Ovary (tissue), 9 donors: ENCODE results near the gene ADAMTSL3. TPM values are rescaled to one million over a fixed set of nuclear protein-coding genes. Genes with fewer than 3 reads are reported as not detected.

ENCODE experiments used
- DNase-seq, 5 donors: peaks; one replicate each; pipeline ENCODE4 v3.0.0-alpha.2; 2019 to 2020
- H3K27ac ChIP-seq, 2 donors: fragments of 200-600 bp; one replicate each; pipeline versions ENCODE4 v1.5.1 to v1.8.0; 2019 to 2022
- H3K27me3 ChIP-seq: fragments of 200-600 bp; one replicate; pipeline ENCODE4 v1.8.0; 2022
- H3K36me3 ChIP-seq: fragments of 200-600 bp; sonication (generic); one replicate; pipeline ENCODE4 v1.5.1; 2019
- H3K4me1 ChIP-seq: one replicate; pipeline ENCODE4 v1.8.1; 2013; ENCODE audit warnings: mild to moderate bottlenecking, moderate library complexity; ENCODE audit not compliant: insufficient read depth
- H3K4me3 ChIP-seq: fragments of 200-600 bp; sonication (generic); one replicate; pipeline ENCODE4 v1.5.1; 2017
- H3K9me3 ChIP-seq, 2 donors: fragments of 200-600 bp in 1 of 2; sonication (generic) in 1 of 2; one replicate each; pipeline versions ENCODE4 v1.5.1 to v1.8.1; 2013 to 2019; ENCODE audit warnings: mild to moderate bottlenecking in 1 of 2, moderate library complexity in 1 of 2
- EP300 ChIP-seq: sonication (generic); formaldehyde crosslinking; IDR thresholded peaks from one replicate; pipeline ENCODE4 v1.6.1; 2017; ENCODE audit warnings: antibody characterized with exemption
- POLR2A ChIP-seq: fragments of 450-650 bp; IDR thresholded peaks from one replicate; pipeline ENCODE4 v1.6.1; 2017; ENCODE audit warnings: antibody characterized with exemption, mild to moderate bottlenecking, moderate library complexity
- WGBS, 3 donors: extraction: QIAGEN DNeasy Blood & Tissue Kit in 1 of 3; methylation state at CpG; one replicate each; pipeline versions ENCODE4 v1.1.5 to v1.1.7; 2013 to 2017; 5-methylcytosine and 5-hydroxymethylcytosine counted together
- intact Hi-C, 4 donors: fragments of 100-400 bp; cut with DNase I; formaldehyde crosslinking; loops; one replicate each; pipeline versions ENCODE4 v1.11.0 to v1.15.1; 2022 to 2023
- polyA plus RNA-seq, 2 donors: library from polyadenylated mRNA; stranded (reverse); fragments of 200-250 nt in 1 of 2; fragments of 350-450 nt in 1 of 2; fragmentation: Illumina TruSeq in 1 of 2; extraction: RNeasy Lipid Tissue Mini Kit (QIAGEN cat#74804) in 1 of 2; gene quantifications; one replicate each; pipeline ENCODE4 v1.2.3, GENCODE V29; 2013 to 2014
- total RNA-seq, 7 donors: library from RNA; depleted of rRNA in 2 of 7; stranded (reverse); fragments of >200 nt in 2 of 7; fragmentation: NEBNext Ultra II Directional in 3 of 7; extraction: Animal tissue kit (Norgen Biotek cat#: 25700) in 3 of 7; gene quantifications; one replicate each; pipeline versions ENCODE4 v1.1.0 to v1.2.4, GENCODE V29; 2016 to 2023
- TF ChIP-seq, protein P1 (sequence below), 3 donors: fragments of 450-650 bp in 2 of 3; fragments of 200-600 bp in 1 of 3; IDR thresholded peaks; one replicate each; pipeline versions ENCODE4 v1.5.1 to v1.8.0; 2016 to 2022; ENCODE audit warnings: antibody characterized with exemption in 3 of 3, mild to moderate bottlenecking in 1 of 3
- donor health status: DM: no; HTN: no; CAD: no; lungs with moderate emphysema.
- donor health status: DM: no; HTN: no; CAD: no.
- donor health status: Bipolar disorder and iron deficiency.
- donor health status: DM: yes; HTN: yes; CAD: no.
- donor health status: DM: no; HTN: no; CAD: no.
- donor health status: DM: yes; HTN: yes; CAD: no.

Gene ADAMTSL3
- total and polyA plus RNA-seq, 9 donors, result 0.96 to 9.0 (median 3.7) TPM

DNA sequence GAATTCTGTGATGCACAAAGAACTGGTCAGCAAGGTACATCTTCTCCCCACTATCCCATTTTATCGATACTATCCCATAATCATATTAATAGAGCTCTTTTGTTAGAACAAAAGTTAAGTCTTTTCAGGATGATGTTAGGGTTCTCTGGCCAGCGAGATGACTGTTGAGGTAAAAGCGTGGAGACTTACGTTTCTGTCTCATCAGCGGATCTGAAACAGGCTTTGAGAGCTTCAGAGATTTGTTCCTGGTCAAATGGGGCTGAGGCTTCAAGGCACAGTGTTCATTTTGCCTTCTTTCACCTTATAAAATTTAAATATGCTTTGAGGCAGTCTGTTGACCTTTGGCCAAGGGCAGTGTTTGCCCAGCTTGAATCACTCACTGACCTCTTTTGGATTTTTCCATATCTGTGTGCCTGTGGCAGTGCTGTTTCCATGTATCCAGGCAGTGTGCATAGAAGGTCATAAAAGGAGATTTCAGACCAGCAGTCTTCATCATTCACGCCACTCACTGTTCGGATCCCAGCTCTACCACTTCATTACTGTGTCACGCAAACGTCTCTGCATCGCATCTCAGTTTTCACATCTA is 3.1 kb downstream of the ADAMTSL3 start:
- no peak for DNase-seq
- Histone ChIP-seq H3K27me3 (no peaks in the 10 kb centered on the region), H3K4me1 (peaks cover 2% of the 10 kb centered on the region), H3K9me3 (no peaks in the 10 kb centered on the region), H3K27ac (no peak overlapping the region), H3K36me3 (no peaks in the 10 kb centered on the region), H3K4me3 (no peak overlapping the region)
- intact Hi-C loops, result no loop called here
- WGBS, 3 donors, result 94 to 97% (median 95%) methylated on average over 10 of the region's 10 CpGs
- TF ChIP-seq POLR2A, result no peak
- TF ChIP-seq, protein P1, sequence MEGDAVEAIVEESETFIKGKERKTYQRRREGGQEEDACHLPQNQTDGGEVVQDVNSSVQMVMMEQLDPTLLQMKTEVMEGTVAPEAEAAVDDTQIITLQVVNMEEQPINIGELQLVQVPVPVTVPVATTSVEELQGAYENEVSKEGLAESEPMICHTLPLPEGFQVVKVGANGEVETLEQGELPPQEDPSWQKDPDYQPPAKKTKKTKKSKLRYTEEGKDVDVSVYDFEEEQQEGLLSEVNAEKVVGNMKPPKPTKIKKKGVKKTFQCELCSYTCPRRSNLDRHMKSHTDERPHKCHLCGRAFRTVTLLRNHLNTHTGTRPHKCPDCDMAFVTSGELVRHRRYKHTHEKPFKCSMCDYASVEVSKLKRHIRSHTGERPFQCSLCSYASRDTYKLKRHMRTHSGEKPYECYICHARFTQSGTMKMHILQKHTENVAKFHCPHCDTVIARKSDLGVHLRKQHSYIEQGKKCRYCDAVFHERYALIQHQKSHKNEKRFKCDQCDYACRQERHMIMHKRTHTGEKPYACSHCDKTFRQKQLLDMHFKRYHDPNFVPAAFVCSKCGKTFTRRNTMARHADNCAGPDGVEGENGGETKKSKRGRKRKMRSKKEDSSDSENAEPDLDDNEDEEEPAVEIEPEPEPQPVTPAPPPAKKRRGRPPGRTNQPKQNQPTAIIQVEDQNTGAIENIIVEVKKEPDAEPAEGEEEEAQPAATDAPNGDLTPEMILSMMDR (IDR thresholded peaks at IDR 0.05), result no peak

DNA sequence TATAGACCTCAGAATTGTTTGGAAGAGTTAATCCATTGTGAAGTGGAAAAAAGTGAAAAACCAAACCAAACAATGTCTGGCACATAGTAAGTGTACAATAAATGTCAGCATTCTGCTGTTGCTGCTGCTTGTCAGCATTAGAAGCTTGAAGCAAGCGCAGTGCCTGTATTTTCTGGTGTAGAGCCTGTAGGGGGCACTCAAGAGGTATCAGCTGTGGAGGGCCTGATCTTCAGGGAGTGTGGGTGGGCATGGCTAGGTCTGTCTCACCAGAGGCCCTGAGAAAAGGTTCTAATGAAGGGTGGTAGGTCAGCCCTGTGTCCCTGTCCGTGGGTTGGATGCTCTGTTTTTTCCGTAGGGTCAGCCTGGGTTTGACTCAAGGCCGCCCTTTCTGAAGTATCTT is 3.6 kb downstream of the ADAMTSL3 start:
- Histone ChIP-seq H3K4me3 (no peak overlapping the region), H3K27me3 (no peaks in the 10 kb centered on the region), H3K4me1 (peaks cover 2% of the 10 kb centered on the region), H3K9me3 (no peaks in the 10 kb centered on the region), H3K36me3 (no peaks in the 10 kb centered on the region), H3K27ac (no peak overlapping the region)
- intact Hi-C loops, result no loop called here
- 89 to 96% (median 94%) methylated on average over 4 of the region's 4 CpGs for WGBS, 3 donors
- TF ChIP-seq EP300, result no peak
- TF ChIP-seq, protein P1 (IDR thresholded peaks at IDR 0.05), result no peak
- TF ChIP-seq POLR2A, result no peak
- DNase-seq, result no peak

DNA sequence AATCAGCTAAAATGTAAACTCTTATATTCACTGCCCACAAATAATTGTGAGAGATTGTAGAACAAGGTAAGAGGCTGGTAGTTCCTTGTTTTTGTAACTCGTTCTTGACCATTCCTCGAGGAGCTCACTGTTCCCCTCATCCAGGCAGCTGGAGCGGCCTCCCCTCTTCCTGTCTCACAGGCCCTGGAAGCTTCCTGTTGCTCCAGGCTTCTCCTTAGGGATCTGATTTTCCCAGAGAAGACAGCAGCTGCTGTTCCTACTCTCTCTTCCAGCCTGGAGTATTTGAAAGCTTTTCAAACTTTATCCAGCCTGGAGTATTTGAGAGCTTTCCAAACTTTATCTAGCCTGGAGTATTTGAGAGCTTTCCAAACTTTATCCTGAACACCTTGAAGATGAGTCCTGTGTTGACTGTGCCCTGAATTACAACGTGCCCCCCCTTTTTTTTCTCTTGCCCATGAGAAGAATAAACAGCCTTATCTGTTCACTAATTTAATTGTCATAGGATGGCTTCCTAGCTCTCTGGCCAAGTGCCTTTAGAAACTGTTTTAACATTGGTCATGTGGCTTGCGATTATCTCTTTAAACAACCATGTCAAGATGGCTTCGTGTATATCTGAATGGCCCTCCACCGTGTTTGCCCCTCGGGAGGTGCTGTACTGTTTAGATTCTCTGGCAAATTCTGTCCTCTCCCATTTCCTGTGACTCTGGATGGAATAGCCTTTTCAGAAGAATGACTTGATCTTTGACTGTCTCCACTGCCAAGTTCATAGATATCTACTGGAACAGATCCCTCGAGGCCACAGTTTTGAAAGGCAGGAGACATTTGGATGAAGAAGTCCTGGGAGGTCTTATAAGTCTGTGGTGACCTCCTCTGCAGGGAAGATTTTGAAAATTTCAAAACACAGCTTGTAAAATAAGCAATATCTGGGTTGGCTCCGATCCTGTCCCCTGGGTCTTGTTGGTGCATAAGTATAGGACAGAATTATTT is 4.8 kb downstream of the ADAMTSL3 start:
- TF ChIP-seq EP300, result no peak
- TF ChIP-seq, protein P1 (IDR thresholded peaks at IDR 0.05), result no peak
- no peak for TF ChIP-seq POLR2A
- peaks cover 2% of the 10 kb centered on the region for H3K4me1 ChIP-seq
- WGBS, 3 donors, result 37 to 49% (median 37%) methylated on average over 10 of the region's 10 CpGs
- no peaks in the 10 kb centered on the region for H3K27me3 ChIP-seq
- DNase-seq, result peak in 1 of 5 donors; percentile 48
- H3K36me3 ChIP-seq, result no peaks in the 10 kb centered on the region
- intact Hi-C loops, result no loop called here
- no peak overlapping the region for H3K4me3 ChIP-seq
- H3K27ac ChIP-seq, result no peak overlapping the region
- no peaks in the 10 kb centered on the region for H3K9me3 ChIP-seq

DNA sequence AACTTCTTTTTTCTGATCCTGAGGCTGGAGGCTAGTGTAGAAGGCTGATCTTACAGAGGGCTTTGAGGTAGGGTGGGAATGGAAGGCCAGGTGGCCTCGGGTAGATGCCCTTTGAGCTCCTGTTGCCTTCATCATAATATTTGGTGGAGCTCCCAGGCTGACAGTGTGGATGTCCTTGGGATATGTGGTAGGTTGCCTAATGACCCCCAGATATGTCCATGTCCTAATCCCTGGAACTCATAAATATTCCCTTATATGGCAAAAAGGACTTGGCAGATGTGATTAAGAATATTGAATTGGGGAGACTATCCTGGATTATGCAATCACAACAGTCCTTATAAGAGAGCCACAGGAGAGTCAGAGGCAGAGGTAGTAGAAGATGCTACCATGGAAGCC is 5.5 kb downstream of the ADAMTSL3 start:
- Histone ChIP-seq H3K9me3 (no peaks in the 10 kb centered on the region), H3K36me3 (no peaks in the 10 kb centered on the region), H3K27ac (no peak overlapping the region), H3K4me1 (peaks cover 2% of the 10 kb centered on the region), H3K27me3 (no peaks in the 10 kb centered on the region), H3K4me3 (no peak overlapping the region)
- TF ChIP-seq POLR2A (no peak), EP300 (no peak)
- TF ChIP-seq, protein P1 (IDR thresholded peaks at IDR 0.05), result no peak
- DNase-seq, result no peak
- WGBS, 3 donors, result 61 to 80% (median 65%) methylated on average over 1 of the region's 1 CpG
- intact Hi-C loops, result no loop called here
